Urinary bladder (tissue), 4 donors: ENCODE data around the gene ZSWIM8. TPM values are rescaled to one million over a fixed set of nuclear protein-coding genes. Genes with fewer than 3 reads are reported as not detected.

Experiments
- DNase-seq: peaks from one replicate; pipeline ENCODE4 v3.0.0-alpha.2; 2015; ENCODE audit errors: extremely low spot score
- H3K27ac ChIP-seq: one replicate; pipeline ENCODE4 v1.5.1; 2013; ENCODE audit warnings: low read depth, mild to moderate bottlenecking, moderate library complexity
- H3K36me3 ChIP-seq: one replicate; pipeline ENCODE4 v1.6.1; 2013; ENCODE audit warnings: mild to moderate bottlenecking, moderate library complexity; ENCODE audit not compliant: insufficient read depth
- H3K4me1 ChIP-seq: one replicate; pipeline ENCODE4 v1.6.1; 2013; ENCODE audit warnings: mild to moderate bottlenecking, moderate library complexity; ENCODE audit not compliant: insufficient read depth
- H3K4me3 ChIP-seq: one replicate; pipeline ENCODE4 v1.5.1; 2013; ENCODE audit warnings: low read depth, low read length
- WGBS: extraction: QIAGEN DNeasy Blood & Tissue Kit; methylation state at CpG from one replicate; pipeline ENCODE4 v1.1.7; 2013; 5-methylcytosine and 5-hydroxymethylcytosine counted together
- polyA plus RNA-seq: library from polyadenylated mRNA; stranded (reverse); fragments of 200-250 nt; gene quantifications from one replicate; pipeline ENCODE4 v1.2.3, GENCODE V29; 2013
- total RNA-seq: library from RNA; depleted of rRNA; stranded (reverse); fragments of >200 nt; gene quantifications from one replicate; pipeline ENCODE4 v1.2.3, GENCODE V29; 2014
- donor health status: healthy with polysubstance abuse.
- donor health status: healthy.

Gene ZSWIM8
- total and polyA plus RNA-seq, 2 donors, result 38.8 to 110 TPM

DNA sequence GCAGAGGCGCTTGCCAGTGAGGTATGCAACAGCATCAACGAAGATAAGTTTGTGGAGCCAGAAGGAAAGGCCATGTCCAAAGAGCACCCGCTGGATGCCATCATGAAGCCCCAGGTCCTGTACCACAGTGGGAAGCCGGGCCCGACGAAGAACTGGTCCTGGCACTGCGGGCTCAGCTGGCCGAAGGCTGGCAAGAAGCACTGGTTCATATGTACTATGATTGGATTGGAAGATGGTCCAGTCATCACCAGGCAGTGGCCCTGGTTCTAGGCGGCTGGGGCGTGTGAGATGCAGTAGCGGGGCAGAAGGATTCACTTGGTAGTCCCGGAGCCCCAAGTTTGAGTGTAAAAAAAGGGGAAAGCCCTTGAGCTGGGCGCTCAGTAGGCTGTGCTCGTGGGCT lies 22.1 kb downstream of the ZSWIM8 start:
- no peak overlapping the region for H3K27ac ChIP-seq
- 96% methylated on average over 14 of the region's 14 CpGs for WGBS
- DNase-seq, result no peak
- no peaks in the 10 kb centered on the region for H3K4me1 ChIP-seq
- H3K4me3 ChIP-seq, result no peak overlapping the region
- H3K36me3 ChIP-seq, result peaks cover 8% of the 10 kb centered on the region

DNA sequence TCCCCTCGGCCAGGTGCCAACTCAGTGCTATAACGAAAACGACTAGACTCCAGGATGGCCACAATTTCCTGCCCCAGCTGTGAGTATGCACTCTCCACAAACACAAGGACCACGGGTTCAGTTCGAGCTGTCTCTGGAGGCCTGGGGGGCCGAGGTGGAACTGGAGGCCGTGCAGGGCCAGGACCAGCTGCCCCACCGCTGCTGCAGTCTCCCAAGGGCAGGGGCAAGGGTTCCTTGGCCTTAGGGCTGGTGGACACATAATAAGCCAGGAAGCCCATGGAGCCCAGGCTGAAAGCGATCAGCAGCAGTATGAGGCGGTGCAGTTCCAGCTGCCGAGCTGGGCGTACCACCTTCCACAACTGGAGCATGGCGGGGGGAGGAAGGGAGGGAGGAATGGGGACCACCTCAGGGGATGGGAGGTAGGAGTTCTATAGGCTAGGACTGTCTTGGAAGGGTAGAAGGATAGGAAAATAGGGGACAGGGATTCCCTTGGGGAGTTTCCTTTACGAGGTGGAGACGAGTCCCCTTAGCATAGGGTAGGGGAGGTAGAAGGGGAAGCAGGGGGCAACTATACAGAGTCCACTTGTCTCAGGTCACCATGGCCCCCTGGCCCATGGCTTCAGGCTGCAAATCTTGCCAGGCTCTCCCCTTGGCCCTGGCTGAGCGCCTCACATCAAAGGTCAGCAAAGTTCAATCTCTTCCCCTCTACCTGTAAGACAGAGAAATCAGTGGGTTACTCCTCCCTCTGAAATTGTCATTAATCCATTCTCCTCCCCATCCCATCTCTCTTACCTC lies 22.8 kb downstream of the ZSWIM8 start:
- Histone ChIP-seq H3K36me3 (peaks cover 3% of the 10 kb centered on the region), H3K4me1 (no peaks in the 10 kb centered on the region), H3K4me3 (no peak overlapping the region), H3K27ac (no peak overlapping the region)
- no peak for DNase-seq
- 90% methylated on average over 16 of the region's 16 CpGs for WGBS

DNA sequence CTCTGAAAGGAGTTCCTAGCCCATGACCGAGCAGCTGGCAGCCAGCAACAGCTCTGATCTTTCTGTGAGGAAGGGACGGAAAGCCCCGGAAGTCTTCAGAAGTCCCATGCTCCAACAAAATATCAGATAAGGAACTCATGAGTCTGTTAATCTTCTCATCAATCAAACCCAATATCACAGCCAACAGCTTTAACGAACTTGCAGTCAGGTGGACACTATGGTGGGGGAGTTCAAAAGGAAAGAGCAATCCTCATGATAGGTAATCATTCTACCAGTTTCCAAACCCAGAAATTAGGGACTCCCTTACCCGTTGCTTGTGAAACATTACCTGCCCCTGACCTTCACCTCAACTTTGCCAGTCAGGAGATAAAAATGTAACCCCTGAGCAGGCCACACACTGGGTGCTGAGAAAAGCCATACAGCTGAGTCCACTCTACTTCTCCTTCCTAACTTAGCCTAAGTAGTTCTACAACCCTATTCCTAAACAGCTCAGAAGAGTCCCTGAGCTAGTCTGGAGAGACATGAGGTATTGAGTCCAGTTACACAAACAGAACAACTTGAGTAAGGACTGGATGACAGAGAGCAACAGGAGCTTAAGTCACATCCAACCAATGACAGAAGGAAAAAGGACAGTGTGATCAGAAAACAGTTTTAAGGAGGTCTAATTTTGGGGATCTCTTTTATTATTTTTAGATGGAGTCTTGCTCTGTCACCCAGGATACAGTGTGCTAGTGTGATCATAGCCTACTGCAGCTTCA lies 23.8 kb downstream of the ZSWIM8 start:
- no peak overlapping the region for H3K4me3 ChIP-seq
- H3K4me1 ChIP-seq, result no peaks in the 10 kb centered on the region
- H3K27ac ChIP-seq, result no peak overlapping the region
- no peak for DNase-seq
- WGBS, result 66% methylated on average over 5 of the region's 5 CpGs
- H3K36me3 ChIP-seq, result no peaks in the 10 kb centered on the region

DNA sequence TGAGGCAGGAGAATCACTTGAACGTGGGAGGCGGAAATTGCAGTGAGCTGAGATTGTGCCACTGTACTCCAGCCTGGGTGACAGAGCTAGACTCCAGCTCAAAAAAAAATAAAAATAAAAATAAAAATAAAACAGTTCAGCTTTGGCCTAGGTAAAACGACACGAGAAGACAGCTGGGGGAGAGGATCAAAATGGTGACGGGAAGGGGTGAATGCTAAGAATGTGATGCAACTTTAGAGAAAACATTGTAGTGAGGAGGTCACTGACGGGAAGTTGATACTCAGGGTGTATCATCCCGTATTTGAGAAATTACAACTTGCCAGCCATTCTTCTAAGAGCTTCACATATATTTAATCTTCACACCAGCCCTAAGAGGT lies 24.9 kb downstream of the ZSWIM8 start:
- no peaks in the 10 kb centered on the region for H3K4me1 ChIP-seq
- WGBS, result 68% methylated on average over 7 of the region's 7 CpGs
- DNase-seq, result no peak
- peak overlapping the region; percentile 92 for H3K4me3 ChIP-seq
- no peaks in the 10 kb centered on the region for H3K36me3 ChIP-seq
- H3K27ac ChIP-seq, result no peak overlapping the region

DNA sequence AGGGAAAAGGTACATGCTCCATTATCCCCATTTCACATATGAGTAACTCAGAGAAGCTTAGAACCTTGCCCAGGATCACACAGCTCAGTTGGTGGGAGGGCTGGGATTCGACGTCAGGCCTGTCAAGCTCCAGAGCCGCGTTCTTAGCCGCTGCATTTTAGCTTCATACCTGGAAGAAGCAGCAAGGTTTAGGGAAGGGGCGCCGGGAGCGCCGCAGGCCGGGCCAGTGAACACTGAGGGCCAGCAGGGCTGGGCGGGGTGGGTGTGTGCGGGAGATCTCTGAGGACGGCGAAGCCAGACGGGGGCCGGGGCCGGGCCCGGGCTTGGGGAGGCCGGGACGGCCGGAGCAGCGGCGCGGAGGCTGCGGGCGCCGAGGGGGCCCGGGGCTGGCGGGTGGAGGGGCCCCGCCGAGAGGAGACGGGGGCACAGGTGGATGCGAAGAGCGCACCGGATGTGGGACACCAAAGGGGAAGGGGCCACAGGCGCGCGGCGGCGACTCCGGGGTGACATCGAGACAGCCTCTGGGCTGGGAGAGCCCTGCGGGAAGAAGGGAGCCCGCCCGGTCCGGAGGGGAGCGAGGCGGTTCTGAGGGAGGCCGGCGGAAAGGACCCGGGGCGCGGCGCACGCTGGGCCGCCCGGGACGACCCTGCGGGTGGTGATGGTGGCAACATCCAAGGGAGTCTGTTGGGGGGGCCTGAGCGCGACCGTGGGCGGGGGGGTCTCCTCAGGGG lies 25.5 kb downstream of the ZSWIM8 start:
- DNase-seq, result no peak
- Histone ChIP-seq H3K36me3 (no peaks in the 10 kb centered on the region), H3K4me3 (peak overlapping the region; percentile 92), H3K27ac (peak overlapping the region; percentile 91), H3K4me1 (no peaks in the 10 kb centered on the region)
- WGBS, result under 1% methylated on average over 63 of the region's 63 CpGs

DNA sequence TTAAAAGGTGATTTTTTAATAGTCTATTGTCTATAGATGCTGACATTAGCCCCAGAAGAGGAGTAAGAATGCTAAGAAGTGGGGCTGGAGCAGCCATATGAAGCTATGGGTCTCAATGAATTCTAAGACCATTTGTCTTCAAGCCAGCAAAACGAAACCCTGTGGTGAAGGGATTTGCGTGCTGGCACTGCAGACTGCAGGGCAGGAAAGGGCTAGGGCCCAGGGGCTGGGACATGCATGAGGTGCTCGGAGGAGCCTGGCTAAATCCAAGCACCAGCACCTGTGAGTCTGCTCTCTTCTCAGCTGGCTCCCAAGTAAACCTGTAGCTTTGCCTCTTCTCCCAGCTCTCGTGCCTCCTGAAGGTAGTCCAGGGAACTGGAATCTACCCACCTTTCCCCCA lies 27.3 kb downstream of the ZSWIM8 start:
- H3K4me1 ChIP-seq, result no peaks in the 10 kb centered on the region

DNA sequence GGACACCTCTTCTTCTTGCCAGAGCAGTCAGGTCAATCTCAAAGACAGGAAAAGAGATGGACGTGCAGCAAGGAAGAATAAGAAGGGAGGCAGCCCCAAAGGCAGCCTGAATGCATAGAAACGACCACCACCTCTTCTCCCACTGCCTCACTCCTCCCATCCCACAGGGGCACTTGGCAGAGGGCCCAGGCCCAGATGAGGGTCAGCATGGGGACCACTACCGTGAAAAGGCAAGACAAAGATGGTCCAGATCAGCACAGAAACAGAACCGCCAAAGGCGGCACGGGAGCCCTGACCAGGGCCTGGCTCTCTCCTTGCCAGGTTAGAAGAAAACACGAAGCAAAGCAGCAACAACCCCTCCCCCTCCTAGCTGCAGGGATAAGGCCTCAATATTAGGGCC lies 27.9 kb downstream of the ZSWIM8 start:
- Histone ChIP-seq H3K4me3 (no peak overlapping the region), H3K36me3 (no peaks in the 10 kb centered on the region), H3K27ac (no peak overlapping the region), H3K4me1 (no peaks in the 10 kb centered on the region)
- 76% methylated on average over 7 of the region's 7 CpGs for WGBS
- no peak for DNase-seq

More for the DNA sequence above, 27.3 kb downstream of the ZSWIM8 start:
- DNase-seq, result no peak
- no peak overlapping the region for H3K4me3 ChIP-seq
- no peak overlapping the region for H3K27ac ChIP-seq
- 80% methylated on average over 4 of the region's 4 CpGs for WGBS
- H3K36me3 ChIP-seq, result no peaks in the 10 kb centered on the region

DNA sequence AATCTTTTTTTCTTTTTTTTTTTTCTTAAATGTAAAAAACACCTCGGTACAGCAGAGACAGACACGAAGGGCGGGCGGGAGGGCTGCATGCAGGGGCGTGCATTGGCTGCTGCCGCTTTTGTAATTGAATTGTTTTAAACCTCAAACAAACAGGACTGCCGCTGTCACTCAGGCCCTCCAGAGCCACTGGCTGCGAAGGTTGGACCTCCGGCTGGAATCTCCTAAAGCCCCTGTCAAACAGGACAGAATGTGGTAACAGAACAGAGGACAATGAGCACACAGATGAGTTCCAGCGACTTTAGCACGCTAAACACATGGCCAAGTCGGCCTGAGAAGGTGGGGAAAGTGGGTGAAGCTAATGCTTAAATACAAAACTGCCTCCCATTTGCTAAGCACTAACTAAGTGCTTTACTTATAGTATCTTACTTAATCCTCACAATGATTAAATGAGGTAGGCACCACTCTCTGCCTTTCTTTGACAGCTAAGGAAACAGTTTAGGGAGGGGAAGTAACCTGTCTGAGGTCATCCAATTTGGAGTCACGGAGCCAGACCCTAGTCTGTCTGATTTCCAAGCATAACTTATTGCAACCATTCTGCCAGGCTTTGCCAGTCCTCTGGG lies 29.0 kb downstream of the ZSWIM8 start:
- no peak overlapping the region for H3K27ac ChIP-seq
- no peak overlapping the region for H3K4me3 ChIP-seq
- no peak for DNase-seq
- WGBS, result 84% methylated on average over 13 of the region's 13 CpGs
- no peaks in the 10 kb centered on the region for H3K4me1 ChIP-seq
- no peaks in the 10 kb centered on the region for H3K36me3 ChIP-seq

DNA sequence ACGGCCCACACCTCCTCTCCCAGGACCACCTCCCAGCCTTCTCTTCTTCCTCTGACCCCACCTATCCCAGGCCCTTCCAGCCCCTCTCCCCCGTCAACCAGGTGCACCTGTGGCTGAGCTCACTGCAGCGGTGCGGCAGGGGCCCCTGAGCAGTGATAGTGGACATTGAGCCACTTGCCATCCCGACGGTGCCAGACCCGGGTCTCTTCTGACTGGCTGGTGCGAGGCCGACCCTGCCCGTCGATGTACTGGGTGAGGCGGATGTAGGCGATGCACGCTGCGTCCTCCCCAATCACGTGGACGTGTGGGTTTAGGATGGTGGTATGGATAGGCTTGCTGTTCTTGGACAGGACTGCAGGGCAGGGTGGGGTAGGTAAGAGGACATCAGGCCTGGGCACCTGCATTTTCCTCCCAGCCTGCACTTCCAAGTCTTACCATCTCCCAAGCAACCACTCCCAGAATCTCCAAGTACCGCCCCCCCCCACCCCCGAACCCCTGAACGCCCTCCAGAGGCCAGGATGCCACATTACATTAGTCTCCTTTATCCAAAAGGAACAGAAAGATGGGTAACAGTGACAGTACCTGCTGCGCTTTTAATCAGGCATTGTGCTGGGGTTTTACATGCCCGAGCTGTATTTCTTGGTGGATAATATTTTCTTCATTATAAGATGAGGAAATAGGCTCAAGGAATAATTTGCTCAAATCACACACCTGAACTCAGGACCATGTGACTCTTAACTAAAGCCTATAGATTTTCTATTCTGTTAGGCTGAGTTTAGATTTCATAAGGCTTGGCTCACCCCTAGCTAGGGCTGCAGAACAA lies 29.7 kb downstream of the ZSWIM8 start:
- WGBS, result 83% methylated on average over 22 of the region's 22 CpGs
- H3K27ac ChIP-seq, result no peak overlapping the region
- no peaks in the 10 kb centered on the region for H3K36me3 ChIP-seq
- DNase-seq, result no peak
- no peak overlapping the region for H3K4me3 ChIP-seq
- no peaks in the 10 kb centered on the region for H3K4me1 ChIP-seq

DNA sequence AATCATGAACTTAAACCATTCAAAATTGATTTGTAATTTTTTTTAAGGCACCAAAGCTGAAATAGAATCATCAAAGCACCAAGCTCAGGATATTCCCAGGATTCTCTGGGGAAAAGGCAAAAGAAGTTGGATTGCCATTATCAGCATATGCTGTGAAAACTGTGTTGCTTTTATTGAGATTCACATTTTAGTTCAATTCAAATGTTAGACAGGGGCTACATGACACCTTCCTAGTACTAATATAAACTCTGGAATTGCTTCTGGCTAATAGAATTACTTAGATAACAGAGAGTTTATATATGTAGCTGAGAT lies 30.3 kb downstream of the ZSWIM8 start:
- Histone ChIP-seq H3K4me3 (no peak overlapping the region), H3K36me3 (no peaks in the 10 kb centered on the region), H3K4me1 (no peaks in the 10 kb centered on the region), H3K27ac (no peak overlapping the region)
- no peak for DNase-seq

DNA sequence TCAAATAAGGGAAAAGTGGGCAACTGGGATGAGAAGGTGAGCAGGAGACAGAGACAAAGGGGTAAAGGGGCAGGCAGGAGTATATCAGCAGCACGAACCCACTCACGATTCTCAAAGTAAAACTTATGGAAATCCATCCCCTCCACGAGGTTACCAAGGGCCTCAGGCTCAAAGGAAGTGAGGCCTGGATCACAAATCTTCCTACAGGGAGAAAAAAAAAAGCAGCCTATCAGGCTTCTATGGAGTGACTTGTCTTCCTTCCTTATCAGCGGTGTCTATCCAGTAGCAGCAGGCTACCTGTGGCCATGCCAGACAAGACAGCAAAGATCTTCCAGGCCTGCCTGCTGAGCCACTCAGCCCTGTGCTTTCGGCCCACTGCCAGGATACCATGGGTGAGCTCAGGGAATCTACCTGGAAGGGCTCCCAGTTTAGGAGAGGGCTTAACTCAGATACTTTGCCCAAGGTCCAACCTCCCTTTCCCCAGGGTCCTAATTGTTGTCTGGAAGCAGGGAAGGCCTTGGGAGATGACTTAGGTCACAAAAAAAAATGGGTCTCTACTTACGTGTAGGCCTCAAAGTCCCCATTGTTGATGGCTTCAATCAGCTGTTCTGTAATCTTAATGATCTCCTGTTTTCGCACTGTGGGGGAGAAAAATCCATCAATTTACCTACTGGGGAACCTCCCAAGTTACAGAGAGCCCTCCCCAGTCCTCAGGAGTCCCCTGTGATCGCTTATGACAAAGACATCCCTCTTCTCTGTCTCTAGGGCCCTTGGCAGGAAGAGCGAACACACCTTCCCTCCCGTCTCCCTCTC lies 31.7 kb downstream of the ZSWIM8 start:
- Histone ChIP-seq H3K27ac (no peak overlapping the region), H3K36me3 (no peaks in the 10 kb centered on the region), H3K4me3 (no peak overlapping the region), H3K4me1 (no peaks in the 10 kb centered on the region)
- no peak for DNase-seq
- WGBS, result 84% methylated on average over 10 of the region's 10 CpGs

DNA sequence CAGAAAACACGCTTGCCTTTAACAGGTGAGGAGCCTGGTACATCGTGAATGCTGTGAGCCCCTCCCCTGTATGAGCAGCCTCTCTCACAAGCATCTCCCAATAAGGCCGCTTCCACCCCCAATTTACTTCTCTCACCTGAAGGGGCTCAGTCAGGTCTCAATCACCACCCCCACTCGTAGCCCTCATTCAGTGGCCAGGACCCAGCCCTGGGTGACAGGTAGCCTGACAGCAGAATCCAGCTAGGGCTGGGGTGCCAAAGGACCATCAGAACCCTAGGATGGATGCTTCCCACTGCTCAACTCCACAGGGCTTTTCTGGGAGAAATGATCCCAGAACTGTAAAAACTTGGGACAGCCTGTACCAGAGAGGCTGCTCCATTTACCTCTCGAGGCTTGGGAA lies 32.4 kb downstream of the ZSWIM8 start:
- WGBS, result 90% methylated on average over 5 of the region's 5 CpGs
- DNase-seq, result no peak
- Histone ChIP-seq H3K4me1 (no peaks in the 10 kb centered on the region), H3K36me3 (no peaks in the 10 kb centered on the region), H3K27ac (no peak overlapping the region), H3K4me3 (no peak overlapping the region)
